GM12875 (cell line): ENCODE measurements around the gene BEST3.

Experiments used
- H3K4me3 ChIP-seq: one replicate; pipeline ENCODE4 v1.5.1; 2011; ENCODE audit warnings: low read depth, low read length, control low read depth
- CTCF ChIP-seq: IDR thresholded peaks from 2 replicates; pipeline ENCODE4 v1.5.1; 2011; ENCODE audit warnings: low read depth, mild to moderate bottlenecking, control low read depth, inconsistent platforms, low read length, moderate library complexity, borderline replicate concordance; ENCODE audit not compliant: insufficient read depth

Gene BEST3

GRCh38 chr12:69688021-69688420 is 11.1 kb downstream of the BEST3 start:
- TF ChIP-seq CTCF, result no peak
- no peak overlapping the region for H3K4me3 ChIP-seq

GRCh38 chr12:69687390-69687789 is 11.7 kb downstream of the BEST3 start:
- H3K4me3 ChIP-seq, result no peak overlapping the region
- TF ChIP-seq CTCF, result no peak

- no peak for TF ChIP-seq CTCF
- H3K4me3 ChIP-seq, result no peak overlapping the region
Measured at GRCh38 chr12:69686731-69687130, 12.4 kb downstream of the BEST3 start.

GRCh38 chr12:69685810-69686209 is 13.3 kb downstream of the BEST3 start:
- H3K4me3 ChIP-seq, result no peak overlapping the region
- TF ChIP-seq CTCF, result no peak

GRCh38 chr12:69684466-69684865 is 14.6 kb downstream of the BEST3 start:
- no peak for TF ChIP-seq CTCF
- no peak overlapping the region for H3K4me3 ChIP-seq

- H3K4me3 ChIP-seq, result no peak overlapping the region
- no peak for TF ChIP-seq CTCF
Measured at GRCh38 chr12:69682110-69682755, 16.9 kb downstream of the BEST3 start.

GRCh38 chr12:69679119-69679518 is 20.0 kb downstream of the BEST3 start:
- TF ChIP-seq CTCF, result no peak
- H3K4me3 ChIP-seq, result no peak overlapping the region
